B cell (primary cell): ENCODE measurements around the gene LGI1. TPM values are rescaled to one million over a fixed set of nuclear protein-coding genes. Genes with fewer than 3 reads are reported as not detected.

Source experiments
- ATAC-seq: fragments of 200-7000 bp; cut with Tn5 transposase; one replicate; pipeline ENCODE4 v1.10.0; 2021; ENCODE audit warnings: low read depth, mild to moderate bottlenecking, moderate number of reproducible peaks, moderate library complexity
- CTCF ChIA-PET: fragments of 350-600 bp; sonication (Branson Sonifier 250); formaldehyde crosslinking; loops from one replicate; lab custom pipeline; 2021; ENCODE audit warnings: antibody characterized with exemption, inconsistent platforms; lab: Charles Lee
- POLR2A ChIA-PET: fragments of 350-600 bp; sonication (Branson Sonifier 250); formaldehyde crosslinking; loops from one replicate; lab custom pipeline; 2021; ENCODE audit warnings: antibody characterized with exemption; lab: Charles Lee
- DNase-seq: peaks from one replicate; pipeline ENCODE4 v3.0.0; 2013
- H2AFZ ChIP-seq: 2 replicates; pipeline ENCODE4 v1.6.1; 2012; ENCODE audit warnings: mild to moderate bottlenecking, low read depth, low read length; ENCODE audit not compliant: insufficient read depth, poor library complexity, severe bottlenecking
- H3K27ac ChIP-seq, 2 donors: 1 replicate in 1 of 2; 2 replicates in 1 of 2; pipeline ENCODE4 v1.5.1; 2012 to 2013; ENCODE audit warnings: low read length in 2 of 2, mild to moderate bottlenecking in 2 of 2, moderate library complexity in 1 of 2
- H3K27me3 ChIP-seq, 4 experiments: fragments of 200-600 bp in 1 of 4; sonication (generic) in 1 of 4; replicated peaks in 1 of 4; 1 replicate in 2 of 4; 2 replicates in 2 of 4; pipeline versions ENCODE4 v1.6.1 to v1.7.0; 2013 to 2016; ENCODE audit warnings: low read length in 3 of 4, mild to moderate bottlenecking in 2 of 4, mixed read lengths in 1 of 4, moderate library complexity in 1 of 4; ENCODE audit not compliant: insufficient read depth in 4 of 4, control insufficient read depth in 3 of 4; ENCODE audit errors: control extremely low read depth in 1 of 4
- H3K36me3 ChIP-seq, 2 experiments: replicated peaks in 1 of 2; 1 replicate in 1 of 2; 2 replicates in 1 of 2; pipeline versions ENCODE4 v1.6.1 to v1.7.1; 2013; ENCODE audit warnings: low read length in 1 of 2; ENCODE audit not compliant: insufficient read depth in 2 of 2, control insufficient read depth in 1 of 2; ENCODE audit errors: control extremely low read depth in 1 of 2, extremely low read depth in 1 of 2
- H3K4me1 ChIP-seq, 2 donors: fragments of 200-600 bp in 1 of 2; sonication (generic) in 1 of 2; 1 replicate in 1 of 2; 2 replicates in 1 of 2; pipeline versions ENCODE4 v1.5.1 to v1.6.1; 2013 to 2017; ENCODE audit warnings: low read length in 2 of 2; ENCODE audit not compliant: control insufficient read depth in 2 of 2, insufficient read depth in 2 of 2
- H3K4me2 ChIP-seq: replicated peaks from 2 replicates; pipeline ENCODE3; 2012; ENCODE audit warnings: mild to moderate bottlenecking, low read depth, low read length; ENCODE audit not compliant: poor library complexity, severe bottlenecking
- H3K4me3 ChIP-seq, 5 experiments: fragments of 200-600 bp in 1 of 5; sonication (generic) in 1 of 5; 1 replicate in 3 of 5; 2 replicates in 2 of 5; pipeline versions ENCODE4 v1.5.1 to v1.7.0; 2011 to 2016; ENCODE audit warnings: low read length in 4 of 5, mild to moderate bottlenecking in 4 of 5, low read depth in 2 of 5, control low read depth in 1 of 5, moderate library complexity in 1 of 5; ENCODE audit not compliant: insufficient read depth in 1 of 5; ENCODE audit errors: control extremely low read depth in 1 of 5, extremely low read depth in 1 of 5
- H3K79me2 ChIP-seq: fragments of 200-600 bp; sonication (generic); one replicate; pipeline ENCODE4 v1.6.0; 2016; ENCODE audit warnings: low read length; ENCODE audit not compliant: control insufficient read depth, insufficient read depth
- H3K9ac ChIP-seq: fragments of 200-600 bp; sonication (generic); 2 replicates; pipeline ENCODE4 v1.6.1; 2017; ENCODE audit warnings: mild to moderate bottlenecking, low read length, moderate library complexity
- H3K9me3 ChIP-seq, 3 donors: one replicate each; pipeline versions ENCODE4 v1.6.1 to v1.7.1; 2013; ENCODE audit warnings: low read length in 2 of 3; ENCODE audit not compliant: control insufficient read depth in 2 of 3, insufficient read depth in 1 of 3; ENCODE audit errors: control extremely low read depth in 1 of 3
- H4K20me1 ChIP-seq: 2 replicates; pipeline ENCODE4 v1.6.0; 2012; ENCODE audit warnings: mild to moderate bottlenecking, low read length; ENCODE audit not compliant: insufficient read depth, control insufficient read depth, poor library complexity, severe bottlenecking
- H3K27ac Mint-ChIP-seq: one replicate; pipeline ENCODE4 v1.8.0; 2021; ENCODE audit warnings: mixed read lengths
- H3K27me3 Mint-ChIP-seq: one replicate; pipeline ENCODE4 v1.8.0; 2021; ENCODE audit warnings: mixed read lengths
- H3K4me1 Mint-ChIP-seq: one replicate; pipeline ENCODE4 v1.8.0; 2021; ENCODE audit warnings: mixed read lengths
- H3K4me3 Mint-ChIP-seq: one replicate; pipeline ENCODE4 v1.8.0; 2021; ENCODE audit warnings: mixed read lengths
- H3K9me3 Mint-ChIP-seq: one replicate; pipeline ENCODE4 v1.8.0; 2022; ENCODE audit warnings: mixed read lengths; ENCODE audit not compliant: insufficient read depth
- EZH2 ChIP-seq: IDR thresholded peaks from 2 replicates; pipeline ENCODE4 v1.6.1; 2012; ENCODE audit warnings: borderline replicate concordance, low read depth, mild to moderate bottlenecking, moderate library complexity, low read length; ENCODE audit not compliant: insufficient read depth, poor library complexity, severe bottlenecking
- WGBS: methylation state at CpG from one replicate; pipeline ENCODE4 v1.1.5; 2013; ENCODE audit warnings: missing lambda C conversion rate; ENCODE audit not compliant: insufficient coverage; 5-methylcytosine and 5-hydroxymethylcytosine counted together
- intact Hi-C: fragments of 100-400 bp; cut with micrococcal nuclease; formaldehyde crosslinking; loops from one replicate; pipeline ENCODE4 v1.10.0; 2022
- polyA plus RNA-seq: library from polyadenylated mRNA; depleted of rRNA; stranded (reverse); fragments of >200 nt; gene quantifications from 2 replicates; pipeline ENCODE4 v1.2.3, GENCODE V29; 2012
- total RNA-seq, 2 donors: library from RNA; stranded (reverse); fragments of 120-200 nt in 1 of 2; gene quantifications; 1 replicate in 1 of 2; 2 replicates in 1 of 2; pipeline versions ENCODE4 v1.2.3 to v1.2.4, GENCODE V29; 2013 to 2022
- TF ChIP-seq, protein P1 (sequence below): fragments of 200-600 bp; IDR thresholded peaks from one replicate; pipeline ENCODE4 v1.8.0; 2022; ENCODE audit warnings: antibody characterized with exemption, mild to moderate bottlenecking

LGI1 gene
- total and polyA plus RNA-seq, 2 donors (not counting 1 experiment from before 2014, with no cell fraction given): not detected

DNA sequence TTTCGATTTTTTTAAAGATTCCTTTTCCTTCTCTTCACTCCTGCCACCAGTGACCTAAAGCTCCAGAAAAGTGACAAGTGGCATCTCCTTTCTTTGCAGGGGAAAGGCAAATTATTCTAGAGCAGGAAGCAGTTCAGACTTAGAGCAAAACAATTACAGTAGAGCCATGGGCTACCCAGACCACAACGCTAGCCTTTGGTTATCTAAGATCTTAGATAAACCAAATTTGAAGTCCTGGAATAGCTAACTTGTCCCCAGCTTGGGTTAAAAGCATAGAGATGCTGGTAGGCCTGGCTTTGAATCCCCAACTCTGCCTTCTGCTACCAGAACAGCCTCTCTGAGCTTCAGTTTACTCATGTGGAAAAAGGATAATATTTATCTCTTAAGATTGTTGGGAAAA is 38.4 kb downstream of the LGI1 start:
- CTCF ChIA-PET: no interaction called here
- no peak for DNase-seq
- WGBS: 100% methylated on average over 1 of the region's 2 CpGs
- Histone ChIP-seq H4K20me1 (no peaks in the 10 kb centered on the region), H3K4me2 (no peak overlapping the region), H3K4me3 (no peak overlapping the region), H2AFZ (no peak overlapping the region), H3K9ac (no peak overlapping the region), H3K79me2 (no peaks in the 10 kb centered on the region), H3K27ac (no peak overlapping the region), H3K4me1 (no peaks in the 10 kb centered on the region), H3K36me3 (no peaks in the 10 kb centered on the region), H3K27me3 (peaks cover 0 to 2% (median under 1%) of the 10 kb centered on the region in 4 experiments), H3K9me3 (no peaks in the 10 kb centered on the region)
- peaks cover 34% of the 10 kb centered on the region for H3K27me3 Mint-ChIP-seq
- H3K27ac Mint-ChIP-seq: no peak overlapping the region
- TF ChIP-seq, protein P1, sequence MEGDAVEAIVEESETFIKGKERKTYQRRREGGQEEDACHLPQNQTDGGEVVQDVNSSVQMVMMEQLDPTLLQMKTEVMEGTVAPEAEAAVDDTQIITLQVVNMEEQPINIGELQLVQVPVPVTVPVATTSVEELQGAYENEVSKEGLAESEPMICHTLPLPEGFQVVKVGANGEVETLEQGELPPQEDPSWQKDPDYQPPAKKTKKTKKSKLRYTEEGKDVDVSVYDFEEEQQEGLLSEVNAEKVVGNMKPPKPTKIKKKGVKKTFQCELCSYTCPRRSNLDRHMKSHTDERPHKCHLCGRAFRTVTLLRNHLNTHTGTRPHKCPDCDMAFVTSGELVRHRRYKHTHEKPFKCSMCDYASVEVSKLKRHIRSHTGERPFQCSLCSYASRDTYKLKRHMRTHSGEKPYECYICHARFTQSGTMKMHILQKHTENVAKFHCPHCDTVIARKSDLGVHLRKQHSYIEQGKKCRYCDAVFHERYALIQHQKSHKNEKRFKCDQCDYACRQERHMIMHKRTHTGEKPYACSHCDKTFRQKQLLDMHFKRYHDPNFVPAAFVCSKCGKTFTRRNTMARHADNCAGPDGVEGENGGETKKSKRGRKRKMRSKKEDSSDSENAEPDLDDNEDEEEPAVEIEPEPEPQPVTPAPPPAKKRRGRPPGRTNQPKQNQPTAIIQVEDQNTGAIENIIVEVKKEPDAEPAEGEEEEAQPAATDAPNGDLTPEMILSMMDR: no peak
- TF ChIP-seq EZH2: no peak
- no peaks in the 10 kb centered on the region for H3K9me3 Mint-ChIP-seq
- H3K4me3 Mint-ChIP-seq: no peak overlapping the region
- intact Hi-C loops: no loop called here
- no peak for ATAC-seq
- H3K4me1 Mint-ChIP-seq: no peaks in the 10 kb centered on the region
- POLR2A ChIA-PET: no interaction called here

DNA sequence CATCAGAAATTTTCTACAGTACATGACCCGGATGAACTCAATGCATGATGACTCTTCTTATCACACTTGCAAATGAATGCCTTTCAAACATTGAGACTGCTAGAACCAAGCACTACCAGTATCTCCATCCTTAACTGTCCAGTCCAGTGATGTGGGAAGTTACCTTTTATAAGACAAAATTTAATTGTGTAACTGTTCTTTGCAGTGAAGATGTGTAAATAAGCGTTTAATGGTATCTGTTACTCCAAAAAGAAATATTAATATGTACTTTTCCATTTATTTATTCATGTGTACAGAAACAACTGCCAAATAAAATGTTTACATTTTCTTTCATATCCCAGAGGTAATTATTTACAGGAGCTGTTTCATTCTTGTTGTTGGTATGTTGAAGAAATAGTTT is 40.1 kb downstream of the LGI1 start:
- no peak overlapping the region for H3K4me2 ChIP-seq
- ChIA-PET POLR2A (no interaction called here), CTCF (no interaction called here)
- no peaks in the 10 kb centered on the region for H3K36me3 ChIP-seq
- no peaks in the 10 kb centered on the region for H4K20me1 ChIP-seq
- H3K4me3 Mint-ChIP-seq: no peak overlapping the region
- no peak overlapping the region for H2AFZ ChIP-seq
- intact Hi-C loops: no loop called here
- no CpG with 5 or more reads among the region's 2 CpGs for WGBS
- H3K27me3 Mint-ChIP-seq: peaks cover 41% of the 10 kb centered on the region
- peaks cover 0 to 11% (median 3%) of the 10 kb centered on the region in 4 experiments for H3K27me3 ChIP-seq
- no peak overlapping the region for H3K27ac Mint-ChIP-seq
- H3K79me2 ChIP-seq: no peaks in the 10 kb centered on the region
- H3K9ac ChIP-seq: no peak overlapping the region
- no peaks in the 10 kb centered on the region for H3K9me3 ChIP-seq
- no peak overlapping the region for H3K27ac ChIP-seq
- TF ChIP-seq EZH2: no peak
- TF ChIP-seq, protein P1: no peak
- H3K4me3 ChIP-seq: no peak overlapping the region
- H3K9me3 Mint-ChIP-seq: no peaks in the 10 kb centered on the region
- DNase-seq (no peak), ATAC-seq (no peak)
- no peaks in the 10 kb centered on the region for H3K4me1 Mint-ChIP-seq
- no peaks in the 10 kb centered on the region for H3K4me1 ChIP-seq
